GM19099 (cell line): ENCODE data around the gene FRMD3.

Experiments
- POLR2A ChIP-seq: IDR thresholded peaks from 3 replicates; pipeline ENCODE4 v1.6.1; 2011; ENCODE audit warnings: low read depth; ENCODE audit not compliant: insufficient read length; ENCODE audit errors: extremely low read depth

FRMD3 gene

GRCh38 chr9:83538172-83538889 lies at the start of gene FRMD3:
FRMD3 (minus strand) TSS chr9:83538401; CDS start chr9:83538231, 170 bp downstream.
- TF ChIP-seq POLR2A, result no peak

GRCh38 chr9:83584995-83585394 lies 46.8 kb upstream of the FRMD3 start:
- TF ChIP-seq POLR2A, result no peak

- no peak for TF ChIP-seq POLR2A
These were observed 45.2 kb upstream of the FRMD3 start for GRCh38 chr9:83583151-83584014.

GRCh38 chr9:83582029-83582428 lies 43.8 kb upstream of the FRMD3 start:
- TF ChIP-seq POLR2A, result no peak

- TF ChIP-seq POLR2A, result no peak
These were observed 36.3 kb upstream of the FRMD3 start for GRCh38 chr9:83574482-83574881.

- no peak for TF ChIP-seq POLR2A
These were observed 34.3 kb upstream of the FRMD3 start for GRCh38 chr9:83572524-83572923.

GRCh38 chr9:83570359-83570758 lies 32.2 kb upstream of the FRMD3 start:
- no peak for TF ChIP-seq POLR2A

GRCh38 chr9:83569326-83569725 lies 31.1 kb upstream of the FRMD3 start:
- TF ChIP-seq POLR2A, result no peak

- no peak for TF ChIP-seq POLR2A
These were observed 25.2 kb upstream of the FRMD3 start for GRCh38 chr9:83563360-83563759.

- TF ChIP-seq POLR2A, result no peak
These were observed 22.1 kb upstream of the FRMD3 start for GRCh38 chr9:83560169-83560826.

- no peak for TF ChIP-seq POLR2A
These were observed 19.6 kb upstream of the FRMD3 start for GRCh38 chr9:83557771-83558170.

GRCh38 chr9:83557317-83557716 lies 19.1 kb upstream of the FRMD3 start:
- TF ChIP-seq POLR2A, result no peak

- TF ChIP-seq POLR2A, result no peak
These were observed 16.1 kb upstream of the FRMD3 start for GRCh38 chr9:83554278-83554677.

GRCh38 chr9:83544002-83544698 lies 5.9 kb upstream of the FRMD3 start:
- TF ChIP-seq POLR2A, result no peak

- TF ChIP-seq POLR2A, result no peak
These were observed 663 bp upstream of the FRMD3 start for GRCh38 chr9:83538890-83539238.
